Cerebellar nuclear complex (tissue), 1 donor: Measurements from ENCODE around the gene CGNL1.

ENCODE experiments used
- DNase-seq, 2 experiments: peaks; one replicate each; lab custom pipeline; 2025; lab: John Stamatoyannopoulos, UW

The CGNL1 gene

GRCh38 chr15:57525581-57525980, 149.3 kb downstream of the CGNL1 start:
- DNase-seq = no peak

- DNase-seq = no peak
Measured at GRCh38 chr15:57526076-57526475, 149.8 kb downstream of the CGNL1 start.

DNA sequence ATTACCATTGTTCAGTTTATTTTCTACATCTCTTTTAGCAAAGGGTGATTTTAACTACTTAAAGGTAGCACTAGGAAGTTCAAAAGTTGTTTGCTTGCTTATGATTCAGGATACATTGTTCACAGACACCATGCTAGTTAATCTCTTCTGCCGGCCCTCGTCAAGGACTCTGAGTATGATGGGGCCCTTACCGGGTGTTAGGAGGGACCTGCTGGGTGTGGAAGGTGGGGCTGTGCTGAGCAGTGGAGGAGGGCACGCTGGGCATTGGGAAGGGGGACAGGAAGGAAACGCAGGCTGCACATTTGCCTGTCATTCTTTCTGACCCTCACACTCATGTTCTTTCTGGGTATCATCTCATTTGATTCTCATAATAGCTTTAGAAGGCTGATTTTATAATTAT, 150.3 kb downstream of the CGNL1 start:
- no peak for DNase-seq

DNA sequence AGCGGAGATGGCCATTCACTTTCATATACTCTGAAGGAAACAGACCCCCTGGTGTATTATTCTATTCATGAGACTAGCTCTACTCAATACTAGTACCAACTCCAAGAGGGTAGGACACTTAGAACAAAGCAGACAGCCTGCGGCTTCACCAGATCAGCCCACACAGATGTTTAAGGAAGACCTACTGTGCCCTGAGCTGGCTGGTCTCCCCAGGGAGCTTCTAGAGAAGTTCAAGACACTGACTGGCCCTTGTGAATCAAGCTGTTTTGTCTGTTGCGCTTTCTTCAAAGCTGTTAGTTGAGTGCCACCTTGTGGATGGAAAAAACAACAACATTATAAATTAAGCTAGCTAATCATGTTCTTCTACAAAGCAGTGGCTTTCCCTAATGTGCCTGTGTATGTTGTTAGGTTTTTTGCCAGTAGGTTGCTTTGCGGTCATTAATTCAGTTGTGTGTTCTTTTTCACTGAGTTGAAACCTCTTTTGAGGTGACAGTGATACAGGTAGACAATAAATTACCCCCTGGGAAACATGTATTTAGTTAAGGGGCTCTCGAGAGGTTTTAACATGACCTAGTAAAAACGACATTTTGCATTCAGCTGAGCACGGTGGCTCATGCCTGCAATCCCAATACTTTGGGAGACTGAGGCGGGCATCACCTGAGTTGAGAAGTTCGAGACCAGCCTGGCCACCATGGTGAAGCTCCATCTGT, 151.2 kb downstream of the CGNL1 start:
- DNase-seq = peak in 1 of 2 experiments; percentile 29

- DNase-seq = no peak
Measured at GRCh38 chr15:57528940-57529565, 152.7 kb downstream of the CGNL1 start.

DNA sequence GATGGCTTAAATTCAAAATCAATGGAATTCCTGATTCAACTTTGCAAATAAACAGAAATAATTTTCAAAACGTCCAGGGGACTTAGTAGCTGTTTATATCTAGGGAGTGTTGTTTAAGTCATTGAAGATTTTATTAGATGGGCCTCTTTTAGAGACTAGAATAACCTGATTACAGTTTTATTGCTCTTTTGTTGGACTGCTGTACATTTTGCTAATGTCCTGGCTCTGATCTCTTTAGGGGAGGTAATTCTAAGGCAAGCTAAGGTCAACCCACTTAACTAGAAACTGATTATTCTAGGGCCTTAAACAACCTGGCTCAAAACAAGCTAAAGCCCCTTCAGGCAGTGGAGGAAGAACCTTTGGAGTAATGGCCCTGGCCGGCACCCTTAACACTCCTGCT, 153.4 kb downstream of the CGNL1 start:
- DNase-seq = no peak

GRCh38 chr15:57532731-57533447, 156.6 kb downstream of the CGNL1 start:
- no peak for DNase-seq

- no peak for DNase-seq
Measured at GRCh38 chr15:57533448-57533799, 157.1 kb downstream of the CGNL1 start.

DNA sequence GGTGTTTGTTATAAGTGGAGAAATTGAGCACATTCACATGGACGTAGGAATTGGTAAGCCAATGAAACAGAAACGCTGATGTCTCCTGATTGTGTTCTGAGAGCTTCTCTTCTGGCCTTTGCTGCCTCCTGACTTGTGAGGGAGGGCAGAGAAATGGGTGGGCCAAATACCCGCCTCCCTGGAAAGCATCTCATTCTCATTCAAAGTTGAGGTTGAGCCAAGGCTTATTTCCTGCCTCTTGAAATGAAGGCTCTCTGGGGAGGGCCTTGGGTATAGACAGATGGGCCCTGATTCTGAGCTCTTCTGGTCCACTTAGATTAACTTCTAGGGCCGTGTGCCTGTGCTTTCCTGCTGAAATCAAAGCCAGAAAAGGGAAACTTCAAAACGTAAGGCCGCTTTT, 158.0 kb downstream of the CGNL1 start:
- no peak for DNase-seq

DNA sequence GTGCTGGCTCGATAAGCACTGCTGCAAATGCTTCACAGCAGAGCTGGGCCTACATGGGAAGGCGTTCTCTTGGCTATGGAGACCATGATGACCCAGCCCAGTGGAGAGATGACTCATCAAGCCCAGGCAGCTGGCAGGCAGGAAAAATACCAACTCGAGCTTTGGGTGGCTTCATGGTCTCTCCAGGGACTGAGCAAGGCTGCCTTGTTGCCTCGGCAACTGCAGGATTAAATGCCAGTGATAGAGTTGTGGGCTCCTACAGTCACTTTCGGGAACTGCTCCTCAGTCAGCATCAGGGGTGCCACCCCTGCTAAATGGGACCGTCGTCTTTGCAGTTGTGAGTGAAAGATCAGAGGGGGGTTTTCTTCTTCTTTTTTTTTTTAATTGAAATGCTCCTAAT, 160.8 kb downstream of the CGNL1 start:
- no peak for DNase-seq

- no peak for DNase-seq
Measured at GRCh38 chr15:57537488-57538264, 161.4 kb downstream of the CGNL1 start.

DNA sequence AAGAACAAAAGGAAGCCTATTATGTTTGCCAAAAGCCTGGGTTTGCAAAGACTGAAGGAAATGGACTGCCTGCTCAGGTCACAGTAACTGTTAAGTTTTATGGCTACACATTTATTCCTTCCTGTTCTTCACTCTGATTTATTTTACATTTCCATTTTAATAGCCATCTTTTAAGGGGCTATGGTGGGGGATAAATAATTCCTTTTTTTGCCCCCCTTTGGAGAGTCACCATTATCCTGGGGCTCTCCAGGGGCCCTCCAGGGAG, 161.9 kb downstream of the CGNL1 start:
- no peak for DNase-seq

DNA sequence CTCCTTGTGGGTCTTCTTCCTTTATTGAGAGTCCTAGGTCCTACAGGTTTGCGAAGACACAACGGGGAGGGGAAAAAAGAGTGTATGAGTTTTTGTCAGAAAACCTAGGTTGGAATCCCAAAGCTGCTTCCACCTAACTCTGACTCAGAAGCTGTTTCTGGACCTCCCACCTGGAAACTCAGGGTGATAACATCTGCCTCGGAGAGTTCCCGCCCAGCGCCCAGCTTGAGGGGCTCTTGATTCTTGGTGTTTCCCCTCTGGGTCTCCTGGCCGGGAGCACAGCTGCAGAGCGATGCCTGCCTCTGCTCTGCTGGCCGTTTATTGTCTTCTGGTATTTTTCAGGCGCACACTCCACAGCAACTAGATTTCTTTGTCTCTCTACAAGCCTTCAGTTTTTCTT, 162.5 kb downstream of the CGNL1 start:
- DNase-seq = no peak

DNA sequence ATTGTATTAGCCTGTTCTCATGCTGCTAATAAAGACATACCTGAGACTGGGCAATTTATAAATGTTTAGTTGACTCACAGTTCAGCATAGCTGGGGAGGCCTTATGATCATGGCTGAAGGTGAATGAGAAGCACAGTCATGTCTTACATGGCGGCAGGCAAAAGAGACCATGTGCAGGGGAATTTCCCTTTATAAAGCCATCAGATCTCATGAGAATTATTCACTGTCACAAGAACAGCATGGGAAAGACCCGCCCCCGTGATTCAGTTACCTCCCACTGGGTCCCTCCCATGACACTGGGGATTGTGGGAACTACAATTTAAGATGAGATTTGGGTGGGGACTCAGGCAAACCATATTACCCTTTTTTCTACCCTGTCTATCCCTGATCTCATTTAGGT, 163.9 kb downstream of the CGNL1 start:
- no peak for DNase-seq

DNA sequence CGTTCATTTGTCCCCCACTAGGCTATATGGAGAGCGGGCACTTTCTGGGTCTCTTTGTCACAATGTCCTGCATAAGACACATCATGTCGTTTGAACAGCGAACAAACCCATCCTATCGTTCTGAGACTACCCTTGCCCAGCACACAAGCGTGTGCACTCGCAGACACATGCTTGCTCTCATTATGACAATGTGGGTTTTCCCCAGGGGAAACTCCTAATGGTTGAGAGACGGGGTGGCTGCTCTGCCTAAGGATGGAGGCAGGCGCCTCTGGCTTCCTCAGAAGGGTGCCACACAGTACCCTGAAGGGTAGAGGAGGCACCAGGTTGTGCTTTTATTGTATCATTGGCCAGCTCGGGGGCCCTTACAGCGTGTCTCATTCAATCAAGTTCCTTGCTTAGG, 164.4 kb downstream of the CGNL1 start:
- DNase-seq = no peak

DNA sequence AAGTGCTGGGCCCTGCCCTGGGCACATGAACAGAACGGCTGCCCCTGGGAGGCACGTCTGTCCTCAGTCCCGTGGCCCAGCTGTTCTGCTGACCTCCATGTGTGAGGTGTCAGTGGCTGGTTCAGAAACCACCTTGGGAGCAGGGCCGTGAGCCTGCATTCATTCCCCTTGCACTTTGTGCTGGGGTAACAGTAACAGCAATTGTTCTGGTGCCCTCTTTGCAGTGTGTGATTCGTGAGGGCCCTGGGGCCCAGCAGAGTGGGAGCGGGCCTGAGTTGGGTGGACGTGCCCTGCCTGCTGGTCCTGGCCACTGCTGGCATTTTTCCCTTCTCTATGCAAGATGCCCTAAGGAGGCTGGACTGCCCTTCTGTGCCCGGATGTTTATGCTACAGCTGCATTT, 165.0 kb downstream of the CGNL1 start:
- no peak for DNase-seq

DNA sequence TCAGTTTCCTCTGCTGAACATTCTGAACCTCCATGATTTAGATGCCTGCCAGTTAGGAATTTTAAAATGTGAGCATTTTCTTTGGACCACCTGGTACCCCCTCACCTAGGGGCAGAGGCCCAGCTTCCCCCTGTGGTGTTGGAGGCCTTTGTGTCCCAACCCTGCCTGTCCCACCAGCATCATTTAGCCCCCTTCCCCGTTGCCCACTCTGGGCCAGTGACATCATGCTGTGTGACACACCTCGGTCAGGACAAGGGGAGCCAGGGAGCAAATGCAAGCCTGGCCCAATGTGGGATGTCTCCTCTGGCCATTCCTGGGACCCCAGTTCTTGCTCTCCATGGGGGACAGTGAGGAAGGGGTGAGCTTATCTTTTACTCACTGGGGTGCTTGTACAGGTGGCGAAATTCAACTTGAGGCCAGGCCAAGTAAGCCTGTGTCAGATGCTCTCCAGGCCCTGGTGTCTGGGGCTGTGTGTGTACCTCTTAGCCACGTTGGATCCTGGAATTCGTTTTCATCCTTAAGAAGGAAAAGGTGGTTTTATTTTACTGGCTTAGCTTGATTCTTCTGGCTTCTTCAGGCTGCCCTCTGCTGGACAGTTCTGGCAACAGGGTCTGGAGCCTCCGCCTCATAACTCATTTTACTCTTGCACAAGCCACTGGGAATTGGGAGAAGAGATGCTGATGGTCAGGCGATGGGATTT, 165.7 kb downstream of the CGNL1 start:
- DNase-seq = no peak

- no peak for DNase-seq
Measured at GRCh38 chr15:57542505-57542817, 166.2 kb downstream of the CGNL1 start.

DNA sequence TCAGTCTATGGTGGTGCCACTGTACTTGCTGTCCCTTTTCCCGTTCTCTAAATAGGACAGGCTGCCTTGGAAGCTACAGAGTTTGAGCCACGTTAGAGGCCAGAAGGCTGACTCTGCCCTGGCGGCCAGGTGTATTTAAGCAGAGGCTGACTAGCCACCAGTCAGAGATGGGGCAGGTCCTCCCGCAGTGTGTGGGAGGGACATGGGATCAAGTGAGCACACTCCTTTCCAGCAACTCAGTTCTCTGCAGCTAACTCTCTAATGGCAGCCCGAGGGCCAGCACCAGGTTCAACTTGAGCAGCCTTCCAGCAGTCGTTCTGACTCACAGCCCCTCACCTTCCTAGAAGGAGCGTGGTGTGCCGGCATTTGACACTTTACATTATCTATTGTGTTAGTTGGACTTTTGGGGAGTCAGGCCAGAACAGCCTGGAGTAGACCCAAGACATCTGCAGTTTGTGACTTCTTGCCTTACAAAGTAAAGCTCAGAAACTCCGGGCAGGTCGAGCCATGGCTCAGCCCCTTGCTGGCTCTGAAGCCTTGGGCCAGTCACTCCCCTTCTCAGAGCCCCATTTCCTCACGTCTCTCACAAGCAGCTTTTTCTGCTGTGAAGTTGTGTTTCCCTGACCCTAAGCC, 168.7 kb downstream of the CGNL1 start:
- no peak for DNase-seq

GRCh38 chr15:57545995-57546394, 169.7 kb downstream of the CGNL1 start:
- no peak for DNase-seq

DNA sequence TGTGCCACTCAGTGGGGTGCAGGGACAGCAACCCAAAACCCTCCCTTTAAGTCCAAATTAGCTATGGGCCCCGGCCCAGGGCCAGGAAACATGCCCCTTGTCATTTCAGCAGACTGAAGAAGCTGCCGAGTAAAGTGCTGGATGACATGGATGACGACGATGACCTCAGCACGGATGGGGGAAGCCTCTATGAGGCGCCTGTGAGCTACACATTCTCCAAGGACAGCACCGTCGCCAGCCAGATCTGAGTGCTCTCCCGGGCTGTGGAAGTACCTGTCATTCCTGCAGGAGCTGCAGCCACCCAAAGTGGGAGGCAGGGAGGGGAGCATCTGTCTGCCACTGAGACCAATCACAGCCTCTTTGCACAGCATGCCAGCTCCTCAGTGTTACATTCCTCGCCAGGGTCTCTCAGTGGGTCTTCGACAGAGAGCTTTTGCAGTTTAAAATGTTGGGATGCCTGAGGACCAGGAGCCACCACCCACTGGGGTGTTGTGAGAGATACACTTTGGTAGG, 171.0 kb downstream of the CGNL1 start:
- DNase-seq = no peak

DNA sequence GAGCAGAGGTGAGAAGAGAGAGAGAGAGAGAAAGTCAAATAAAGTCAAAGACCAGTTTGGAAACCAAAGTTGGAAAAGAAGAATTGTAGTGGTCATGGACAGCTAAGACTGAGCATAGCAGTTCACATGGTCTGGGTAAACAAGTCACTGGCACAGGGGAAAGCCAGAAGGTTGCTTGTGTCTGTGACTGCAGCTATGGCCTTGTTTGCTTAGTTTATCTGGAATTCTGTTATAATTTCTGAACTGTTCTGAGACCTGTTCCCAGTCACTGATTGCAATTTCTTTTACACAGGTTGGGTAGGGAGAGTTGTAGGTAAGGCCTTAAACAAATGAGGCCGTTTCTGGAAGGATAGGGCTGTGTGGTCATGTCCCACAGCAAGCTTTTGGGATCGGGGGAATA, 172.0 kb downstream of the CGNL1 start:
- no peak for DNase-seq
